ENCODE results near the gene DUSP1. TPM values are rescaled to one million over a fixed set of nuclear protein-coding genes. Genes with fewer than 3 reads are reported as not detected.

Gene DUSP1
- total and polyA plus RNA-seq, 9 of the 15 experiments (the other 6 are each of a cell fraction or from before 2014, with no cell fraction given) = 2.1 to 14.2 (median 8.5) TPM

DNA sequence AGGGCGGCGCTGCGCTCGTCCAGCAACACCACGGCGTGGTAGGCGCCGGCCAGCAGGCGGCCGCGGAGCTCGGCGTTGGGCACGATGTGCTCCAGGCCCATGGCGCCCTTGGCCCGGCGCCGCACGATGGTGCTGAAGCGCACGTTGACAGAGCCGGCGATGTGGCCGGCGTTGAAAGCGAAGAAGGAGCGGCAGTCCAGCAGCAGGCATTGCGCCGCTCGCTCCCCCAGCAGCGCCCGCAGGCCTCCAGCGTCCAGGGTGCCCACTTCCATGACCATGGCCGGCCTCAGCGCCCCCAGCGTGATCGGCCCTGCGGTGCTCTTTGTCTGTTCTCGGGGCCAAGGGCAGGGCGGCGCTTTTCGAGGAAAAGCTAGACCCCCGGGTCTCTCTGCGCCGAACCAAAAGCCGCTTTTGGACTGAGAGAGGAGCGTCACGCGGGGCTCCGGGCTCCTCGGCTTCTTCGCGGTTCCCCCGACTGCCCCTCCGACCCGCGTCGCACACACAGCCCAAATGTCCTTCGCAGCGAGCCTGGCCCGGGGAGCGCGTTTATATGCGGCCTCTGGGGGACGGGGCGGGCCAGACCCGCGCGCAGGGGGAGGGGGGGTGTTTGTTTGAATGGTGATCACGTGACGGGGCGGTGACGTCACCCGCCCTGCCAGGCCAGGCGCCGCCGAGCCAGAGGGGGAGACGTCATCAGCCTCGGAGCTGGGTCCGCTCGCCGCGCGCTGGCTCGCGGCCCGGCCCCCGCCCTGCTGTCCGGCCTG lies at the start of gene DUSP1 (continued):
- TF ChIP-seq TAL1 (IDR thresholded peaks at IDR 0.05) (no peak), ZNF143 (CRISPR knock-in tag; IDR thresholded peaks at IDR 0.05) (no peak), NUFIP1 (IDR thresholded peaks at IDR 0.05; ENCODE audit: partially characterized antibody) (no peak), MCM5 (IDR thresholded peaks at IDR 0.05; ENCODE audit: low read depth) (no peak), MIER1 (IDR thresholded peaks at IDR 0.05; ENCODE audit: low read depth) (no peak), POLR3A (IDR thresholded peaks at IDR 0.05; ENCODE audit: borderline replicate concordance, extremely low read depth, insufficient read depth, insufficient read length) (no peak), HLTF (IDR thresholded peaks at IDR 0.05) (peak; percentile 52; the same call in 1 of the 2 replicates), E2F3 (CRISPR knock-in tag; IDR thresholded peaks at IDR 0.05) (0 out of 2 replicates have a peak, but pooled peaks have one; percentile 23), ELF4 (CRISPR knock-in tag; IDR thresholded peaks at IDR 0.05) (no peak), TCF3 (CRISPR knock-in tag; IDR thresholded peaks at IDR 0.05) (peak; percentile 16; the same call in 1 of the 2 replicates), GTF2A2 (tag; IDR thresholded peaks at IDR 0.05) (peak; percentile 94), PHTF2 (CRISPR knock-in tag; IDR thresholded peaks at IDR 0.05) (peak; percentile 54; the same call in 1 of the 2 replicates), POLR2A (conservative IDR thresholded peaks at IDR 0.05) (peak; percentile 99), NCOA2 (IDR thresholded peaks at IDR 0.05; ENCODE audit: partially characterized antibody in 2 of 2) (no peak)
- TF ChIP-seq, protein P1, sequence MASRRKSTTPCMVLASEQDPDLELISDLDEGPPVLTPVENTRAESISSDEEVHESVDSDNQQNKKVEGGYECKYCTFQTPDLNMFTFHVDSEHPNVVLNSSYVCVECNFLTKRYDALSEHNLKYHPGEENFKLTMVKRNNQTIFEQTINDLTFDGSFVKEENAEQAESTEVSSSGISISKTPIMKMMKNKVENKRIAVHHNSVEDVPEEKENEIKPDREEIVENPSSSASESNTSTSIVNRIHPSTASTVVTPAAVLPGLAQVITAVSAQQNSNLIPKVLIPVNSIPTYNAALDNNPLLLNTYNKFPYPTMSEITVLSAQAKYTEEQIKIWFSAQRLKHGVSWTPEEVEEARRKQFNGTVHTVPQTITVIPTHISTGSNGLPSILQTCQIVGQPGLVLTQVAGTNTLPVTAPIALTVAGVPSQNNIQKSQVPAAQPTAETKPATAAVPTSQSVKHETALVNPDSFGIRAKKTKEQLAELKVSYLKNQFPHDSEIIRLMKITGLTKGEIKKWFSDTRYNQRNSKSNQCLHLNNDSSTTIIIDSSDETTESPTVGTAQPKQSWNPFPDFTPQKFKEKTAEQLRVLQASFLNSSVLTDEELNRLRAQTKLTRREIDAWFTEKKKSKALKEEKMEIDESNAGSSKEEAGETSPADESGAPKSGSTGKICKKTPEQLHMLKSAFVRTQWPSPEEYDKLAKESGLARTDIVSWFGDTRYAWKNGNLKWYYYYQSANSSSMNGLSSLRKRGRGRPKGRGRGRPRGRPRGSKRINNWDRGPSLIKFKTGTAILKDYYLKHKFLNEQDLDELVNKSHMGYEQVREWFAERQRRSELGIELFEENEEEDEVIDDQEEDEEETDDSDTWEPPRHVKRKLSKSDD (conservative IDR thresholded peaks at IDR 0.05; ENCODE audit: low read length) = no peak
- TF ChIP-seq, protein P2, sequence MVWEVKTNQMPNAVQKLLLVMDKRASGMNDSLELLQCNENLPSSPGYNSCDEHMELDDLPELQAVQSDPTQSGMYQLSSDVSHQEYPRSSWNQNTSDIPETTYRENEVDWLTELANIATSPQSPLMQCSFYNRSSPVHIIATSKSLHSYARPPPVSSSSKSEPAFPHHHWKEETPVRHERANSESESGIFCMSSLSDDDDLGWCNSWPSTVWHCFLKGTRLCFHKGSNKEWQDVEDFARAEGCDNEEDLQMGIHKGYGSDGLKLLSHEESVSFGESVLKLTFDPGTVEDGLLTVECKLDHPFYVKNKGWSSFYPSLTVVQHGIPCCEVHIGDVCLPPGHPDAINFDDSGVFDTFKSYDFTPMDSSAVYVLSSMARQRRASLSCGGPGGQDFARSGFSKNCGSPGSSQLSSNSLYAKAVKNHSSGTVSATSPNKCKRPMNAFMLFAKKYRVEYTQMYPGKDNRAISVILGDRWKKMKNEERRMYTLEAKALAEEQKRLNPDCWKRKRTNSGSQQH (CRISPR knock-in tag; IDR thresholded peaks at IDR 0.05) = 0 out of 2 replicates have a peak, but pooled peaks have one; percentile 65
- TF ChIP-seq, protein P3, sequence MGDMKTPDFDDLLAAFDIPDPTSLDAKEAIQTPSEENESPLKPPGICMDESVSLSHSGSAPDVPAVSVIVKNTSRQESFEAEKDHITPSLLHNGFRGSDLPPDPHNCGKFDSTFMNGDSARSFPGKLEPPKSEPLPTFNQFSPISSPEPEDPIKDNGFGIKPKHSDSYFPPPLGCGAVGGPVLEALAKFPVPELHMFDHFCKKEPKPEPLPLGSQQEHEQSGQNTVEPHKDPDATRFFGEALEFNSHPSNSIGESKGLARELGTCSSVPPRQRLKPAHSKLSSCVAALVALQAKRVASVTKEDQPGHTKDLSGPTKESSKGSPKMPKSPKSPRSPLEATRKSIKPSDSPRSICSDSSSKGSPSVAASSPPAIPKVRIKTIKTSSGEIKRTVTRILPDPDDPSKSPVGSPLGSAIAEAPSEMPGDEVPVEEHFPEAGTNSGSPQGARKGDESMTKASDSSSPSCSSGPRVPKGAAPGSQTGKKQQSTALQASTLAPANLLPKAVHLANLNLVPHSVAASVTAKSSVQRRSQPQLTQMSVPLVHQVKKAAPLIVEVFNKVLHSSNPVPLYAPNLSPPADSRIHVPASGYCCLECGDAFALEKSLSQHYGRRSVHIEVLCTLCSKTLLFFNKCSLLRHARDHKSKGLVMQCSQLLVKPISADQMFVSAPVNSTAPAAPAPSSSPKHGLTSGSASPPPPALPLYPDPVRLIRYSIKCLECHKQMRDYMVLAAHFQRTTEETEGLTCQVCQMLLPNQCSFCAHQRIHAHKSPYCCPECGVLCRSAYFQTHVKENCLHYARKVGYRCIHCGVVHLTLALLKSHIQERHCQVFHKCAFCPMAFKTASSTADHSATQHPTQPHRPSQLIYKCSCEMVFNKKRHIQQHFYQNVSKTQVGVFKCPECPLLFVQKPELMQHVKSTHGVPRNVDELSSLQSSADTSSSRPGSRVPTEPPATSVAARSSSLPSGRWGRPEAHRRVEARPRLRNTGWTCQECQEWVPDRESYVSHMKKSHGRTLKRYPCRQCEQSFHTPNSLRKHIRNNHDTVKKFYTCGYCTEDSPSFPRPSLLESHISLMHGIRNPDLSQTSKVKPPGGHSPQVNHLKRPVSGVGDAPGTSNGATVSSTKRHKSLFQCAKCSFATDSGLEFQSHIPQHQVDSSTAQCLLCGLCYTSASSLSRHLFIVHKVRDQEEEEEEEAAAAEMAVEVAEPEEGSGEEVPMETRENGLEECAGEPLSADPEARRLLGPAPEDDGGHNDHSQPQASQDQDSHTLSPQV (IDR thresholded peaks at IDR 0.05) = peak; percentile 77
